Breast epithelium (tissue), 3 donors: ENCODE data around the gene NUDT12.

Experiments
- POLR2A ChIP-seq: fragments of 450-650 bp; IDR thresholded peaks from one replicate; pipeline ENCODE4 v1.6.1; 2016; ENCODE audit warnings: antibody characterized with exemption, mild to moderate bottlenecking, moderate library complexity
- POLR2AphosphoS5 ChIP-seq, 3 donors: sonication (generic); formaldehyde crosslinking; IDR thresholded peaks; one replicate each; pipeline ENCODE4 v1.6.1; 2017; ENCODE audit warnings: antibody characterized with exemption in 3 of 3
- TF ChIP-seq, protein P1 (sequence below), 3 donors: fragments of 450-650 bp; IDR thresholded peaks; one replicate each; pipeline ENCODE4 v1.5.1; 2016 to 2017; ENCODE audit warnings: antibody characterized with exemption in 3 of 3, mild to moderate bottlenecking in 3 of 3, moderate library complexity in 3 of 3

DNA sequence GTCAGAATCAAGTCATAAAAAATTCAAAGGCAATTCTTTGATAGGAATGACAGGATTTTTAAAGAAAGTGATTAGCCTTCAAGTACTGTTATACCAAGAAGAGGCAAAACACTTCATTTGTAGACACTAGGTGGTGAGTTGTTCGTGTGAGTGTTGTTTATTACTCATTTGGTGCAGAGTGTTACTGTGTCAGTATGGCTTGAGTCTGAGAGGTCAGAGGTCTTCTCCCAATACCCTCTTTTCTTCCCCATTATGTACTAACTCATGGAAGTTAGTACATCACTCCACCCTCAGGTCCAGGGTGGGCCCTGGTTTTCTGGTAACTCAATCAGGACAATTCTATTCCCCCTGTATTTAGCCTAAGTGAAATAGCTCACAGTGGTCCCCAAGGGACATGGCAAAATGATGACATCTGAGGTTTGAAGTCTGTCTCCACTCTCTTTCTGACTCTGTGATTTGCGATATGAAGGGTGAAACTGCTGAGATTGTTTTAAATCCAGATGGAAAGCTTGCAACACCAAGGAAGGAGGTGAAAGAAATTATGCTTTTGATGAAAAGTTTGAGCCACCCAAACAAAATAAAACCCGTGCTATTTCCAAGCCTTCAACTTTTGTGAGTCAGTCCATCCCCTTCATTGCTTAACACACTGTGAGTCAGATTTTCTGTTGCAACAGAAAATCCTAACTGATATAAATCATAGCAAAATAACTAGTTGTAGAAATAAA lies 56.8 kb downstream of the NUDT12 start:
- TF ChIP-seq POLR2AphosphoS5 (IDR thresholded peaks at IDR 0.05) (no peak), POLR2A (no peak)
- TF ChIP-seq, protein P1, sequence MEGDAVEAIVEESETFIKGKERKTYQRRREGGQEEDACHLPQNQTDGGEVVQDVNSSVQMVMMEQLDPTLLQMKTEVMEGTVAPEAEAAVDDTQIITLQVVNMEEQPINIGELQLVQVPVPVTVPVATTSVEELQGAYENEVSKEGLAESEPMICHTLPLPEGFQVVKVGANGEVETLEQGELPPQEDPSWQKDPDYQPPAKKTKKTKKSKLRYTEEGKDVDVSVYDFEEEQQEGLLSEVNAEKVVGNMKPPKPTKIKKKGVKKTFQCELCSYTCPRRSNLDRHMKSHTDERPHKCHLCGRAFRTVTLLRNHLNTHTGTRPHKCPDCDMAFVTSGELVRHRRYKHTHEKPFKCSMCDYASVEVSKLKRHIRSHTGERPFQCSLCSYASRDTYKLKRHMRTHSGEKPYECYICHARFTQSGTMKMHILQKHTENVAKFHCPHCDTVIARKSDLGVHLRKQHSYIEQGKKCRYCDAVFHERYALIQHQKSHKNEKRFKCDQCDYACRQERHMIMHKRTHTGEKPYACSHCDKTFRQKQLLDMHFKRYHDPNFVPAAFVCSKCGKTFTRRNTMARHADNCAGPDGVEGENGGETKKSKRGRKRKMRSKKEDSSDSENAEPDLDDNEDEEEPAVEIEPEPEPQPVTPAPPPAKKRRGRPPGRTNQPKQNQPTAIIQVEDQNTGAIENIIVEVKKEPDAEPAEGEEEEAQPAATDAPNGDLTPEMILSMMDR (IDR thresholded peaks at IDR 0.05): no peak
